ENCODE measurements around the gene CRTC1. TPM values are rescaled to one million over a fixed set of nuclear protein-coding genes. Genes with fewer than 3 reads are reported as not detected.

CRTC1 gene
- total and polyA plus RNA-seq, 9 of the 15 experiments (the other 6 are each of a cell fraction or from before 2014, with no cell fraction given): 0.25 to 3.8 (median 1.2) TPM; not detected in 2

GRCh38 chr19:18659281-18660050 lies 24.0 kb upstream of the CRTC1 start:
- ChIA-PET POLR2A (interaction anchor here (0.5 kb wide), 1 partner anchor 23 kb away, joined by 4 read pairs; no protein-coding TSS in a partner anchor), CTCF (ENCODE audit: low intra/inter-chr PET ratio) (no interaction called here)
- 45% methylated on average over 24 of the region's 30 CpGs for WGBS (ENCODE audit: insufficient coverage, low coverage, missing lambda C conversion rate)
- FAIRE-seq (no peak), DNase-seq (ENCODE audit: extremely low read depth in 1 of 4, low spot score in 3 of 4) (no peak), ATAC-seq (peak; percentile 18; the same call in 1 of the 3 replicates)
- peaks cover 43% of the 10 kb centered on the region; the same call in 1 of the 2 replicates for H4K20me1 ChIP-seq (replicated peaks; ENCODE audit: control insufficient read depth, insufficient read depth, low read length)
- no peaks in the 10 kb centered on the region; the same call in 2 of the 3 replicates for H3K36me3 ChIP-seq (ENCODE audit: control insufficient read depth, insufficient read depth, low read length)
- no TSS peak for BruUV-seq (replicated peaks)
- peaks cover 7 to 58% of the 10 kb centered on the region in 2 experiments; a peak in 4 of 5 replicates for H3K4me1 ChIP-seq (replicated peaks in 1 of 2; ENCODE audit: control insufficient read depth in 2 of 2, insufficient read depth in 2 of 2, low read length in 2 of 2)
- H3K9me3 ChIP-seq (replicated peaks; ENCODE audit: control insufficient read depth, insufficient read depth, low read depth, low read length): no peaks in the 10 kb centered on the region
- no peaks in the 10 kb centered on the region for H3K9me1 ChIP-seq (ENCODE audit: control insufficient read depth, insufficient read depth, low read length)
- in situ Hi-C loops (cut with MboI) (no loop called here), intact Hi-C loops (cut with micrococcal nuclease) (no loop called here)
- H3K4me2 ChIP-seq (ENCODE audit: insufficient read depth, low read length): no peak overlapping the region
- H3K4me3 ChIP-seq: no peak overlapping the region
- H3K9ac ChIP-seq (ENCODE audit: insufficient read depth in 1 of 2, low read depth in 2 of 2, low read length in 2 of 2): peak overlapping the region in 1 of 2 experiments; percentile 80; a peak in 2 of 4 replicates
- no peaks in the 10 kb centered on the region for H3K79me2 ChIP-seq (ENCODE audit: control insufficient read depth, insufficient read depth, low read length)
- no peaks in the 10 kb centered on the region for H3K27me3 ChIP-seq (ENCODE audit: control insufficient read depth in 2 of 2, insufficient read depth in 2 of 2, low read length in 2 of 2)
- no peak overlapping the region for H2AFZ ChIP-seq (ENCODE audit: low read depth, low read length)
- no peak overlapping the region for H3K27ac ChIP-seq (ENCODE audit: extremely low read depth, low read depth, low read length)
- TF ChIP-seq HBP1 (CRISPR knock-in tag; IDR thresholded peaks at IDR 0.05) (no peak), MAX (CRISPR knock-in tag; IDR thresholded peaks at IDR 0.05) (peak; percentile 24; the same call in 1 of the 2 replicates), ZNF174 (CRISPR knock-in tag; IDR thresholded peaks at IDR 0.05) (no peak), RCOR1 (IDR thresholded peaks at IDR 0.05; ENCODE audit: borderline replicate concordance in 1 of 2, low read depth in 2 of 2, low read length in 2 of 2) (no peak), CCAR2 (IDR thresholded peaks at IDR 0.05; ENCODE audit: low read depth, low read length) (no peak), PHB (CRISPR knock-in tag; IDR thresholded peaks at IDR 0.05) (no peak), SPI1 (IDR thresholded peaks at IDR 0.05; ENCODE audit: borderline replicate concordance, low read depth, low read length) (peak; percentile 54; the same call in 1 of the 2 replicates), CUX1 (CRISPR knock-in tag; IDR thresholded peaks at IDR 0.05) (no peak), SIRT6 (IDR thresholded peaks at IDR 0.05; ENCODE audit: low read depth, low read length) (no peak), RBM17 (IDR thresholded peaks at IDR 0.05; ENCODE audit: borderline replicate concordance, low read depth, low read length) (no peak), TFAP4 (CRISPR knock-in tag; IDR thresholded peaks at IDR 0.05; ENCODE audit: borderline replicate concordance) (peak; percentile 41; the same call in 1 of the 2 replicates), CREB1 (IDR thresholded peaks at IDR 0.05) (no peak), CREB1 (CRISPR knock-in tag; IDR thresholded peaks at IDR 0.05) (no peak)

Data from K562 (cell line).